Calu3 (cell line): ENCODE data around the gene SNCAIP. TPM values are rescaled to one million over a fixed set of nuclear protein-coding genes. Genes with fewer than 3 reads are reported as not detected.

Experiments used
- BruUV-seq: library from RNA; stranded (reverse); fragments of 400-500 nt; replicated peaks from 2 replicates; lab custom pipeline; 2021; lab: Mats Ljungman, UMichigan
- CTCF ChIA-PET: fragments of 300-600 bp; sonication (Branson Sonifier 250); formaldehyde crosslinking; loops from one replicate; lab custom pipeline; 2022; ENCODE audit warnings: antibody characterized with exemption; lab: Charles Lee
- DNase-seq: peaks from one replicate; pipeline ENCODE4 v3.0.0; 2022
- H3K27ac Mint-ChIP-seq: one replicate; pipeline ENCODE4 v1.8.0; 2022; ENCODE audit warnings: mixed read lengths; ENCODE audit not compliant: unreplicated experiment
- H3K27me3 Mint-ChIP-seq: one replicate; pipeline ENCODE4 v1.8.0; 2022; ENCODE audit warnings: mixed read lengths; ENCODE audit not compliant: unreplicated experiment
- H3K36me3 Mint-ChIP-seq: one replicate; pipeline ENCODE4 v1.8.0; 2022; ENCODE audit warnings: mild to moderate bottlenecking, moderate library complexity, mixed read lengths; ENCODE audit not compliant: insufficient read depth, unreplicated experiment
- H3K4me1 Mint-ChIP-seq: one replicate; pipeline ENCODE4 v1.8.0; 2022; ENCODE audit warnings: mild to moderate bottlenecking, low read depth, mixed read lengths; ENCODE audit not compliant: unreplicated experiment
- H3K4me3 Mint-ChIP-seq: one replicate; pipeline ENCODE4 v1.8.0; 2022; ENCODE audit warnings: mild to moderate bottlenecking, low read depth, moderate library complexity, mixed read lengths; ENCODE audit not compliant: unreplicated experiment
- H3K9me3 Mint-ChIP-seq: one replicate; pipeline ENCODE4 v1.8.0; 2022; ENCODE audit warnings: low read depth, mixed read lengths; ENCODE audit not compliant: unreplicated experiment
- CTCF ChIP-seq: fragments of 200-600 bp; IDR thresholded peaks from one replicate; pipeline ENCODE4 v1.8.0; 2022; ENCODE audit warnings: antibody characterized with exemption; ENCODE audit not compliant: unreplicated experiment
- intact Hi-C: fragments of 100-400 bp; cut with micrococcal nuclease; formaldehyde crosslinking; loops from one replicate; pipeline ENCODE4 v1.10.0; 2022; ENCODE audit not compliant: unreplicated experiment
- total RNA-seq: library from RNA; stranded (reverse); gene quantifications from 2 replicates; pipeline ENCODE4 v1.2.3, GENCODE V29; 2022

The SNCAIP gene
- total RNA-seq, 1 experiment from 2014 or later, result not detected

DNA sequence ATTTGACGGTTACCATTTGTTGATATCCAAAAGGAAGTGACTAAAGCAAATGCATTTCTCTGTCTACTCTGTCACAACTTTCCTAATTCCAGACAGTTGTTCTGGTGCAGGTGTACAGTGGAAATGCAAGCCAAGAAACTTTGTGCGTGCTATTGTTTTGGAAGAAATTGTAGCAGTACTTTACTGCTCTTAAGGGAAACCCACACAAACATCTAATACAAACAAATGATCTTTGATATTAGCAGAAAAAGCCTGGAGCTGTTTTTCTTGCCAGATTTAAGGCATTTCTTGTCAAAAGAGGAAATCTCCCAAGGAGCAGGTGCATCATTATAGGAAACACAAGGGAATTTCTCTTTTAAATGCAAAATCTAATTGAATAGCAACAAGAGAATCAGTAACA, 2.0 kb downstream of the SNCAIP start:
- Mint-ChIP-seq H3K27me3 (peaks cover 86% of the 10 kb centered on the region), H3K4me1 (peaks cover 13% of the 10 kb centered on the region), H3K27ac (no peak overlapping the region), H3K4me3 (no peak overlapping the region), H3K36me3 (peaks cover 16% of the 10 kb centered on the region), H3K9me3 (no peaks in the 10 kb centered on the region)
- no peak for DNase-seq
- intact Hi-C loops, result loop anchor here (5.0 kb wide), 2 partner anchors 103 to 178 kb away; no protein-coding TSS in a partner anchor
- CTCF ChIA-PET, result no interaction called here
- no TSS peak for BruUV-seq
- TF ChIP-seq CTCF, result no peak

DNA sequence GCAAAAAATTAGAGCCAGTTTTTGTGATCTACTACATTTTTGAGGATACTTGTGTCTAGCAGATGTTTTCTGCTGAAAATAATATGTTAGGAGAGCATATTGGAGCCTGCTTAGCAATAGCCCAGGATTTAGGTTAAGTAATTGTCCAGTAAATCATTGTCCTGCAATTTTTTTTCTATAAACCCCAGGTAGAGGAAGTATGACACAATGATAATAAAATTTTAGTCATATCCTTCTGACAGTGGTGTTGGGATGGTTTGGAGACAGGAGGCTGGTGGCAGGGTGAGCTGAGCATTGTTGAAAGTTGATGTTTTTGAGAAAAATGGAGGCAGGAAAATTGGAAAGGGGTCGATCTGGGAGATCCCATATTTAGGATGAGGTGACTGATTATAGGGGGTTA, 3.5 kb downstream of the SNCAIP start:
- intact Hi-C loops, result no loop called here
- peaks cover 13% of the 10 kb centered on the region for H3K4me1 Mint-ChIP-seq
- BruUV-seq, result no TSS peak
- H3K4me3 Mint-ChIP-seq, result no peak overlapping the region
- DNase-seq, result no peak
- H3K27ac Mint-ChIP-seq, result no peak overlapping the region
- H3K27me3 Mint-ChIP-seq, result peaks cover 76% of the 10 kb centered on the region
- no peak for TF ChIP-seq CTCF
- no peaks in the 10 kb centered on the region for H3K9me3 Mint-ChIP-seq
- CTCF ChIA-PET, result no interaction called here
- H3K36me3 Mint-ChIP-seq, result peaks cover 16% of the 10 kb centered on the region

- intact Hi-C loops, result no loop called here
- no peak for TF ChIP-seq CTCF
- no peaks in the 10 kb centered on the region for H3K9me3 Mint-ChIP-seq
- peaks cover 11% of the 10 kb centered on the region for H3K36me3 Mint-ChIP-seq
- CTCF ChIA-PET, result interaction anchor here (0.5 kb wide), 1 partner anchor 10 kb away, joined by 4 read pairs; no protein-coding TSS in a partner anchor
- peaks cover 64% of the 10 kb centered on the region for H3K27me3 Mint-ChIP-seq
- no peak overlapping the region for H3K27ac Mint-ChIP-seq
- no peak for DNase-seq
- H3K4me3 Mint-ChIP-seq, result no peak overlapping the region
- BruUV-seq, result no TSS peak
- peaks cover 13% of the 10 kb centered on the region for H3K4me1 Mint-ChIP-seq
These were observed 4.6 kb downstream of the SNCAIP start for GRCh38 chr5:122316656-122317055.

GRCh38 chr5:122319897-122320296, 7.9 kb downstream of the SNCAIP start:
- Mint-ChIP-seq H3K36me3 (no peaks in the 10 kb centered on the region), H3K9me3 (no peaks in the 10 kb centered on the region), H3K27ac (no peak overlapping the region), H3K27me3 (peaks cover 36% of the 10 kb centered on the region), H3K4me1 (no peaks in the 10 kb centered on the region), H3K4me3 (no peak overlapping the region)
- intact Hi-C loops, result no loop called here
- TF ChIP-seq CTCF, result no peak
- BruUV-seq, result no TSS peak
- CTCF ChIA-PET, result no interaction called here
- DNase-seq, result no peak
